SK-N-SH treated with all-trans-retinoic acid at 6 μM for 48 hours (cell line): Measurements from ENCODE around the gene GALNTL6.

Experiments
- ATAC-seq: fragments of 200-7000 bp; cut with Tn5 transposase; 3 replicates; pipeline ENCODE4 v1.9.1; 2020; ENCODE audit warnings: mild to moderate bottlenecking, moderate library complexity
- ARNTL ChIP-seq: fragments of 450-650 bp; formaldehyde crosslinking; IDR thresholded peaks from 2 replicates; pipeline ENCODE4 v1.5.0; 2020; ENCODE audit warnings: low read depth, mild to moderate bottlenecking, moderate library complexity, borderline replicate concordance
- BACH2 ChIP-seq: fragments of 250-450 bp; sonication (Bioruptor Pico); IDR thresholded peaks from 2 replicates; pipeline ENCODE4 v1.9.0; 2021; ENCODE audit warnings: mild to moderate bottlenecking, borderline replicate concordance
- CSDC2 ChIP-seq: fragments of 250-450 bp; sonication (Bioruptor Pico); IDR thresholded peaks from 2 replicates; pipeline ENCODE4 v1.5.0; 2020; ENCODE audit warnings: mild to moderate bottlenecking, moderate library complexity
- ESRRG ChIP-seq: fragments of 250-450 bp; sonication (Bioruptor Pico); IDR thresholded peaks from 2 replicates; pipeline ENCODE4 v1.6.1; 2021; ENCODE audit warnings: mild to moderate bottlenecking
- GLIS3 ChIP-seq: fragments of 250-450 bp; sonication (Bioruptor Pico); IDR thresholded peaks from 2 replicates; pipeline ENCODE4 v1.5.0; 2020; ENCODE audit warnings: mild to moderate bottlenecking, moderate library complexity
- ISL1 ChIP-seq: fragments of 250-450 bp; sonication (Bioruptor Pico); IDR thresholded peaks from 2 replicates; pipeline ENCODE4 v2.1.2; 2022; ENCODE audit warnings: mild to moderate bottlenecking, moderate library complexity
- OSR1 ChIP-seq: fragments of 250-450 bp; sonication (Bioruptor Pico); IDR thresholded peaks from 2 replicates; pipeline ENCODE4 v1.8.0; 2022; ENCODE audit warnings: moderate library complexity, mild to moderate bottlenecking, inconsistent platforms
- PPARA ChIP-seq: fragments of 250-450 bp; sonication (Bioruptor Pico); IDR thresholded peaks from 2 replicates; pipeline ENCODE4 v1.5.0; 2020; ENCODE audit warnings: mild to moderate bottlenecking, borderline replicate concordance
- RARB ChIP-seq: fragments of 250-450 bp; sonication (Bioruptor Pico); IDR thresholded peaks from 2 replicates; pipeline ENCODE4 v1.8.0; 2021; ENCODE audit warnings: mild to moderate bottlenecking, moderate library complexity
- SNAI2 ChIP-seq: fragments of 250-450 bp; sonication (Bioruptor Pico); IDR thresholded peaks from 2 replicates; pipeline ENCODE4 v1.5.0; 2020; ENCODE audit warnings: mild to moderate bottlenecking, moderate library complexity
- TCF4 ChIP-seq: fragments of 250-450 bp; sonication (Bioruptor Pico); IDR thresholded peaks from 2 replicates; pipeline ENCODE4 v1.8.0; 2021; ENCODE audit warnings: mild to moderate bottlenecking, moderate library complexity, borderline replicate concordance
- TOX ChIP-seq: fragments of 250-450 bp; sonication (Bioruptor Pico); IDR thresholded peaks from 2 replicates; pipeline ENCODE4 v1.8.0; 2021; ENCODE audit warnings: mild to moderate bottlenecking, moderate library complexity, borderline replicate concordance
- ZFP3 ChIP-seq: fragments of 250-450 bp; sonication (Bioruptor Pico); IDR thresholded peaks from 2 replicates; pipeline ENCODE4 v1.5.0; 2020; ENCODE audit warnings: mild to moderate bottlenecking, moderate library complexity
- ZFP30 ChIP-seq: fragments of 450-650 bp; formaldehyde crosslinking; IDR thresholded peaks from 2 replicates; pipeline ENCODE4 v1.5.0; 2022; ENCODE audit warnings: mild to moderate bottlenecking, moderate library complexity
- ZNF565 ChIP-seq: fragments of 450-650 bp; formaldehyde crosslinking; conservative IDR thresholded peaks from 2 replicates; pipeline ENCODE4 v1.5.0; 2020; ENCODE audit warnings: low read depth, mild to moderate bottlenecking, moderate library complexity
- ZNF70 ChIP-seq: fragments of 450-650 bp; formaldehyde crosslinking; IDR thresholded peaks from 2 replicates; pipeline ENCODE4 v1.5.0; 2020; ENCODE audit warnings: mild to moderate bottlenecking, moderate library complexity
- ZNF8 ChIP-seq: fragments of 450-650 bp; formaldehyde crosslinking; IDR thresholded peaks from 2 replicates; pipeline ENCODE4 v1.5.0; 2020; ENCODE audit warnings: mild to moderate bottlenecking, moderate library complexity
- TF ChIP-seq, protein P1 (sequence below): fragments of 250-450 bp; sonication (Bioruptor Pico); IDR thresholded peaks from 2 replicates; pipeline ENCODE4 v1.5.1; 2021; ENCODE audit warnings: mild to moderate bottlenecking, moderate library complexity
- TF ChIP-seq, protein P2 (sequence below): fragments of 250-450 bp; sonication (Bioruptor Pico); IDR thresholded peaks from 2 replicates; pipeline ENCODE4 v1.5.0; 2020; ENCODE audit warnings: mild to moderate bottlenecking, moderate library complexity
- TF ChIP-seq, protein P3 (sequence below): fragments of 250-450 bp; sonication (Bioruptor Pico); IDR thresholded peaks from 2 replicates; pipeline ENCODE4 v1.8.0; 2020; ENCODE audit warnings: mild to moderate bottlenecking, moderate library complexity, borderline replicate concordance
- TF ChIP-seq, protein P4 (sequence below): fragments of 250-450 bp; sonication (Bioruptor Pico); IDR thresholded peaks from 2 replicates; pipeline ENCODE4 v1.5.1; 2020; ENCODE audit warnings: low read depth, mild to moderate bottlenecking, moderate library complexity

Gene GALNTL6

DNA sequence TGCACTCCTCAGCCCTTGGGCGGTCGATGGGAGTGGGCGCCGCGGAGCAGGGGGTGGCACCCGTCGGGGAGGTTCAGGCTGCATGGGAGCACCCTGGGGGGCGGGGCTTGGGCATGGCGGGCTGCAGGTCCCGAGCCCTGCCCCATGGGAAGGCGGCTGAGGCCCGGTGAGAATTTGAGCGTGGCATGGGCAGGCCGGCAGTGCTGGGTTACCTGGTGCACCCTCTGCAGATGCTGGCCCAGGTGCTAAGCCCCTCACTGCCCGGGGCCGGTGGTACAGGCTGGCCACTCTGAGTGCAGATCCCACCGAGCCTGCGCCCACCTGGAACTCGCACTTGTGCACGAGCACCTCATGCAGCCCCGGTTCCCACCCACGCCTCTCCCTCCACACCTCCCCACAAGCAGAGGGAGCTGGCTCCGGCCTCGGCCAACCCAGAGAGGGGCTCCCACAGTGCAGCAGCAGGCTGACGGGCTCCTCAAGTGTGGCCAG lies 556.3 kb downstream of the GALNTL6 start:
- no peak for ATAC-seq
- TF ChIP-seq ZNF8 (CRISPR knock-in tag) (no peak), BACH2 (CRISPR knock-in tag) (no peak), ARNTL (CRISPR knock-in tag) (no peak), PPARA (CRISPR knock-in tag) (no peak), SNAI2 (CRISPR knock-in tag) (no peak), TOX (no peak), CSDC2 (no peak), ZNF565 (CRISPR knock-in tag) (no peak), OSR1 (CRISPR knock-in tag) (no peak), ISL1 (no peak), ESRRG (CRISPR knock-in tag) (no peak)
- TF ChIP-seq, protein P1, sequence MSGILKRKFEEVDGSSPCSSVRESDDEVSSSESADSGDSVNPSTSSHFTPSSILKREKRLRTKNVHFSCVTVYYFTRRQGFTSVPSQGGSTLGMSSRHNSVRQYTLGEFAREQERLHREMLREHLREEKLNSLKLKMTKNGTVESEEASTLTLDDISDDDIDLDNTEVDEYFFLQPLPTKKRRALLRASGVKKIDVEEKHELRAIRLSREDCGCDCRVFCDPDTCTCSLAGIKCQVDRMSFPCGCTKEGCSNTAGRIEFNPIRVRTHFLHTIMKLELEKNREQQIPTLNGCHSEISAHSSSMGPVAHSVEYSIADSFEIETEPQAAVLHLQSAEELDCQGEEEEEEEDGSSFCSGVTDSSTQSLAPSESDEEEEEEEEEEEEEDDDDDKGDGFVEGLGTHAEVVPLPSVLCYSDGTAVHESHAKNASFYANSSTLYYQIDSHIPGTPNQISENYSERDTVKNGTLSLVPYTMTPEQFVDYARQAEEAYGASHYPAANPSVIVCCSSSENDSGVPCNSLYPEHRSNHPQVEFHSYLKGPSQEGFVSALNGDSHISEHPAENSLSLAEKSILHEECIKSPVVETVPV (CRISPR knock-in tag), result no peak
- TF ChIP-seq, protein P2, sequence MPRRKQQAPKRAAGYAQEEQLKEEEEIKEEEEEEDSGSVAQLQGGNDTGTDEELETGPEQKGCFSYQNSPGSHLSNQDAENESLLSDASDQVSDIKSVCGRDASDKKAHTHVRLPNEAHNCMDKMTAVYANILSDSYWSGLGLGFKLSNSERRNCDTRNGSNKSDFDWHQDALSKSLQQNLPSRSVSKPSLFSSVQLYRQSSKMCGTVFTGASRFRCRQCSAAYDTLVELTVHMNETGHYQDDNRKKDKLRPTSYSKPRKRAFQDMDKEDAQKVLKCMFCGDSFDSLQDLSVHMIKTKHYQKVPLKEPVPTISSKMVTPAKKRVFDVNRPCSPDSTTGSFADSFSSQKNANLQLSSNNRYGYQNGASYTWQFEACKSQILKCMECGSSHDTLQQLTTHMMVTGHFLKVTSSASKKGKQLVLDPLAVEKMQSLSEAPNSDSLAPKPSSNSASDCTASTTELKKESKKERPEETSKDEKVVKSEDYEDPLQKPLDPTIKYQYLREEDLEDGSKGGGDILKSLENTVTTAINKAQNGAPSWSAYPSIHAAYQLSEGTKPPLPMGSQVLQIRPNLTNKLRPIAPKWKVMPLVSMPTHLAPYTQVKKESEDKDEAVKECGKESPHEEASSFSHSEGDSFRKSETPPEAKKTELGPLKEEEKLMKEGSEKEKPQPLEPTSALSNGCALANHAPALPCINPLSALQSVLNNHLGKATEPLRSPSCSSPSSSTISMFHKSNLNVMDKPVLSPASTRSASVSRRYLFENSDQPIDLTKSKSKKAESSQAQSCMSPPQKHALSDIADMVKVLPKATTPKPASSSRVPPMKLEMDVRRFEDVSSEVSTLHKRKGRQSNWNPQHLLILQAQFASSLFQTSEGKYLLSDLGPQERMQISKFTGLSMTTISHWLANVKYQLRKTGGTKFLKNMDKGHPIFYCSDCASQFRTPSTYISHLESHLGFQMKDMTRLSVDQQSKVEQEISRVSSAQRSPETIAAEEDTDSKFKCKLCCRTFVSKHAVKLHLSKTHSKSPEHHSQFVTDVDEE (CRISPR knock-in tag), result no peak

DNA sequence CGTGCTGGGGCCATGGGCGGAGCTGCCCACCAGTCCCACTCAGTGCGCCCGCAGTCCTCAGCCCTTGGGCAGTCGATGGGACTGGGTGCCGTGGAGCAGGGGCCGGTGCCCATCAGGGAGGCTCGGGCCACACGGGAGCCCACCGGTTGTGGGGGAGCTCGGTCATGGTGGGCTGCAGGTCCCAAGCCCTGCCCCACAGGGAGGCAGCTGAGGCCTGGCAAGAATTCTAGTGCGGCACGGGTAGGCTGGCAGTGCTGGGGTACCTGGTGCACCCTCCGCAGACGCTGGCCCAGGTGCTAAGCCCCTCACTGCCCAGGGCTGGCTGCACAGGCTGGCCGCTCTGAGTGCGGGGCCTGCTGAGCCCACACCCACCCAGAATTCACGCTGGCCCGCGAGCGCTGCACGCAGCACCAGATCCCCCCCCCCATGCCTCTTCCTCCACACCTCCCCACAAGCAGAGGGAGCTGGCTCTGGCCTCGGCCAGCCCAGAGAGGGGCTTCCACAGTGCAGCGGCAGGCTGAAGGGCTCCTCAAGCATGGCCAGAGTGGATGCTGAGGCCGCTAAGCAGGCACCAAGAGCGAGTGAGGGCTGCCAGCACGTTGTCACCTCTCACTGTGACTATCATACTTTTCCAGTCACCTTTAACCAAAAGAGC lies 564.4 kb downstream of the GALNTL6 start:
- ATAC-seq, result no peak
- TF ChIP-seq, protein P3, sequence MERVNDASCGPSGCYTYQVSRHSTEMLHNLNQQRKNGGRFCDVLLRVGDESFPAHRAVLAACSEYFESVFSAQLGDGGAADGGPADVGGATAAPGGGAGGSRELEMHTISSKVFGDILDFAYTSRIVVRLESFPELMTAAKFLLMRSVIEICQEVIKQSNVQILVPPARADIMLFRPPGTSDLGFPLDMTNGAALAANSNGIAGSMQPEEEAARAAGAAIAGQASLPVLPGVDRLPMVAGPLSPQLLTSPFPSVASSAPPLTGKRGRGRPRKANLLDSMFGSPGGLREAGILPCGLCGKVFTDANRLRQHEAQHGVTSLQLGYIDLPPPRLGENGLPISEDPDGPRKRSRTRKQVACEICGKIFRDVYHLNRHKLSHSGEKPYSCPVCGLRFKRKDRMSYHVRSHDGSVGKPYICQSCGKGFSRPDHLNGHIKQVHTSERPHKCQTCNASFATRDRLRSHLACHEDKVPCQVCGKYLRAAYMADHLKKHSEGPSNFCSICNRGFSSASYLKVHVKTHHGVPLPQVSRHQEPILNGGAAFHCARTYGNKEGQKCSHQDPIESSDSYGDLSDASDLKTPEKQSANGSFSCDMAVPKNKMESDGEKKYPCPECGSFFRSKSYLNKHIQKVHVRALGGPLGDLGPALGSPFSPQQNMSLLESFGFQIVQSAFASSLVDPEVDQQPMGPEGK (CRISPR knock-in tag), result no peak
- no peak for TF ChIP-seq ZFP3
- no peak for TF ChIP-seq ESRRG (CRISPR knock-in tag)
- TF ChIP-seq ISL1, result no peak
- no peak for TF ChIP-seq RARB (CRISPR knock-in tag)
- TF ChIP-seq TCF4 (CRISPR knock-in tag), result no peak
- no peak for TF ChIP-seq ZFP30 (CRISPR knock-in tag)
- no peak for TF ChIP-seq SNAI2 (CRISPR knock-in tag)
- no peak for TF ChIP-seq BACH2 (CRISPR knock-in tag)
- no peak for TF ChIP-seq TOX
- TF ChIP-seq ARNTL (CRISPR knock-in tag), result no peak
- TF ChIP-seq OSR1 (CRISPR knock-in tag), result no peak
- no peak for TF ChIP-seq ZNF70 (CRISPR knock-in tag)
- no peak for TF ChIP-seq GLIS3 (CRISPR knock-in tag)
- TF ChIP-seq CSDC2, result no peak

DNA sequence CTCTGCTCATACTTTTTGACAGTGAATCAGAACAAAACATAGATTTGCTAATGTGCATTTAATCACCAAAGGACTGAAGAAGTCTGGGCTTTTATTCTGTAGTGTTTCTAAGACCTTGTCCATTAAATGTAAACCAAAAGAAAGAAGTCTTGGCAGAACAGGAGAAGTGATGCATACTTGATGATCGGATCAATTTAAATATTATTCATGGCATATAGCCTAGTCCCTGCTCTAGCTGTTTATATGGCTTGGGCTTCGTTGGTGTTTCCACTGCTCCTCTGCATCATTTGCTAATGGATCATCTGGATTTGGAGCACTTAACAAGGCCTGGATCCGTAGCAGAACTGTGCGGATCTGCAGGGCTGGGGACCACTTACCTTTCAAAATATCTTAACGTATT lies 566.6 kb downstream of the GALNTL6 start:
- no peak for ATAC-seq
- TF ChIP-seq SNAI2 (CRISPR knock-in tag) (no peak), ARNTL (CRISPR knock-in tag) (no peak), ZNF565 (CRISPR knock-in tag) (no peak), PPARA (CRISPR knock-in tag) (no peak), ZNF70 (CRISPR knock-in tag) (no peak), ZFP30 (CRISPR knock-in tag) (no peak), ZFP3 (no peak), GLIS3 (CRISPR knock-in tag) (no peak), ZNF8 (CRISPR knock-in tag) (no peak)
- TF ChIP-seq, protein P3 (CRISPR knock-in tag), result no peak
- TF ChIP-seq, protein P4, sequence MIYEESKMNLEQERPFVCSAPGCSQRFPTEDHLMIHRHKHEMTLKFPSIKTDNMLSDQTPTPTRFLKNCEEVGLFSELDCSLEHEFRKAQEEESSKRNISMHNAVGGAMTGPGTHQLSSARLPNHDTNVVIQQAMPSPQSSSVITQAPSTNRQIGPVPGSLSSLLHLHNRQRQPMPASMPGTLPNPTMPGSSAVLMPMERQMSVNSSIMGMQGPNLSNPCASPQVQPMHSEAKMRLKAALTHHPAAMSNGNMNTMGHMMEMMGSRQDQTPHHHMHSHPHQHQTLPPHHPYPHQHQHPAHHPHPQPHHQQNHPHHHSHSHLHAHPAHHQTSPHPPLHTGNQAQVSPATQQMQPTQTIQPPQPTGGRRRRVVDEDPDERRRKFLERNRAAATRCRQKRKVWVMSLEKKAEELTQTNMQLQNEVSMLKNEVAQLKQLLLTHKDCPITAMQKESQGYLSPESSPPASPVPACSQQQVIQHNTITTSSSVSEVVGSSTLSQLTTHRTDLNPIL, result no peak
- TF ChIP-seq, protein P1 (CRISPR knock-in tag), result no peak
- TF ChIP-seq, protein P2 (CRISPR knock-in tag), result no peak
